ENCODE data around the gene FLOT1. TPM values are rescaled to one million over a fixed set of nuclear protein-coding genes. Genes with fewer than 3 reads are reported as not detected.

Gene FLOT1
- total and polyA plus RNA-seq, 2 of the 13 experiments (the other 11 are each of a cell fraction or from before 2014, with no cell fraction given): 82.3 to 130 TPM

- TF ChIP-seq PRDM10 (CRISPR knock-in tag; IDR thresholded peaks at IDR 0.05; ENCODE audit: low read depth) (peak; percentile 39; the same call in 1 of the 2 replicates), RNF2 (conservative IDR thresholded peaks at IDR 0.05; ENCODE audit: low read depth) (no peak), HNRNPL (IDR thresholded peaks at IDR 0.05; ENCODE audit: low read depth, low read length) (0 out of 2 replicates have a peak, but pooled peaks have one; percentile 49), ZNF747 (CRISPR knock-in tag; IDR thresholded peaks at IDR 0.05; ENCODE audit: borderline replicate concordance) (no peak), ZC3H13 (CRISPR knock-in tag; IDR thresholded peaks at IDR 0.05) (peak; percentile 86; the same call in 1 of the 2 replicates), MAFK (conservative IDR thresholded peaks at IDR 0.05 in 1 of 2, IDR thresholded peaks at IDR 0.05 in 1 of 2; ENCODE audit: low read length in 2 of 2) (no peak), ZNF451 (CRISPR knock-in tag; IDR thresholded peaks at IDR 0.05) (peak; percentile 65; the same call in 1 of the 2 replicates), GATAD2A (CRISPR knock-in tag; IDR thresholded peaks at IDR 0.05) (peak; percentile 15; the same call in 1 of the 2 replicates), ZFX (CRISPR knock-in tag; IDR thresholded peaks at IDR 0.05; ENCODE audit: low read depth) (peak; percentile 67), ZNF317 (CRISPR knock-in tag; IDR thresholded peaks at IDR 0.05) (0 out of 2 replicates have a peak, but pooled peaks have one; percentile 33), ZBTB25 (CRISPR knock-in tag; IDR thresholded peaks at IDR 0.05) (no peak), BRD4 (CRISPR knock-in tag; IDR thresholded peaks at IDR 0.05) (peak; percentile 53), ZNF230 (CRISPR knock-in tag; IDR thresholded peaks at IDR 0.05) (no peak; the same call in 1 of the 2 replicates), TBX3 (IDR thresholded peaks at IDR 0.05; ENCODE audit: borderline replicate concordance) (no peak), ZNF124 (CRISPR knock-in tag; IDR thresholded peaks at IDR 0.05) (0 out of 2 replicates have a peak, but pooled peaks have one; percentile 4), MAFG (CRISPR knock-in tag; IDR thresholded peaks at IDR 0.05) (no peak), ZMYM3 (CRISPR knock-in tag; IDR thresholded peaks at IDR 0.05) (peak; percentile 64; the same call in 1 of the 2 replicates), ZNF337 (CRISPR knock-in tag; IDR thresholded peaks at IDR 0.05; ENCODE audit: borderline replicate concordance, low read depth) (0 out of 2 replicates have a peak, but pooled peaks have one; percentile 42), ETV5 (CRISPR knock-in tag; IDR thresholded peaks at IDR 0.05; ENCODE audit: borderline replicate concordance) (peak; percentile 89; the same call in 1 of the 2 replicates), PAXIP1 (CRISPR knock-in tag; conservative IDR thresholded peaks at IDR 0.05) (peak; percentile 52; the same call in 1 of the 2 replicates)
Measured at GRCh38 chr6:30748851-30749540, 6.5 kb upstream of the FLOT1 start (continued).
